ENCODE results near the gene NDST3.

- TF ChIP-seq CTCF (IDR thresholded peaks at IDR 0.05) (no peak), POLR2A (IDR thresholded peaks at IDR 0.05) (no peak)
These were observed 252.4 kb downstream of the NDST3 start for GRCh38 chr4:118286685-118287084.

All from adrenal gland (tissue), 5 donors.